Astrocyte of the cerebellum (primary cell): Measurements from ENCODE around the gene TCF3.

Source experiments
- DNase-seq: peaks from one replicate; pipeline ENCODE4 v3.0.0-alpha.2; 2011; ENCODE audit warnings: low read depth
- H3K4me3 ChIP-seq: 2 replicates; pipeline ENCODE4 v1.5.1; 2011; ENCODE audit warnings: mild to moderate bottlenecking, low read depth, low read length, moderate library complexity
- in situ Hi-C: cut with HindIII; loops from 2 replicates; pipeline ENCODE4 v1.10.0; 2017; ENCODE audit warnings: low sequenced_read_pairs
- TF ChIP-seq, protein P1 (sequence below): IDR thresholded peaks from 2 replicates; pipeline ENCODE4 v1.5.1; 2012; ENCODE audit warnings: low read length, low read depth, moderate library complexity, mild to moderate bottlenecking; ENCODE audit errors: missing control alignments

The TCF3 gene

GRCh38 chr19:1650650-1651567 lies 1.5 kb downstream of the TCF3 start:
- DNase-seq: no peak
- TF ChIP-seq, protein P1, sequence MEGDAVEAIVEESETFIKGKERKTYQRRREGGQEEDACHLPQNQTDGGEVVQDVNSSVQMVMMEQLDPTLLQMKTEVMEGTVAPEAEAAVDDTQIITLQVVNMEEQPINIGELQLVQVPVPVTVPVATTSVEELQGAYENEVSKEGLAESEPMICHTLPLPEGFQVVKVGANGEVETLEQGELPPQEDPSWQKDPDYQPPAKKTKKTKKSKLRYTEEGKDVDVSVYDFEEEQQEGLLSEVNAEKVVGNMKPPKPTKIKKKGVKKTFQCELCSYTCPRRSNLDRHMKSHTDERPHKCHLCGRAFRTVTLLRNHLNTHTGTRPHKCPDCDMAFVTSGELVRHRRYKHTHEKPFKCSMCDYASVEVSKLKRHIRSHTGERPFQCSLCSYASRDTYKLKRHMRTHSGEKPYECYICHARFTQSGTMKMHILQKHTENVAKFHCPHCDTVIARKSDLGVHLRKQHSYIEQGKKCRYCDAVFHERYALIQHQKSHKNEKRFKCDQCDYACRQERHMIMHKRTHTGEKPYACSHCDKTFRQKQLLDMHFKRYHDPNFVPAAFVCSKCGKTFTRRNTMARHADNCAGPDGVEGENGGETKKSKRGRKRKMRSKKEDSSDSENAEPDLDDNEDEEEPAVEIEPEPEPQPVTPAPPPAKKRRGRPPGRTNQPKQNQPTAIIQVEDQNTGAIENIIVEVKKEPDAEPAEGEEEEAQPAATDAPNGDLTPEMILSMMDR: no peak
- peak overlapping the region; percentile 74 for H3K4me3 ChIP-seq
- in situ Hi-C loops: no loop called here

DNA sequence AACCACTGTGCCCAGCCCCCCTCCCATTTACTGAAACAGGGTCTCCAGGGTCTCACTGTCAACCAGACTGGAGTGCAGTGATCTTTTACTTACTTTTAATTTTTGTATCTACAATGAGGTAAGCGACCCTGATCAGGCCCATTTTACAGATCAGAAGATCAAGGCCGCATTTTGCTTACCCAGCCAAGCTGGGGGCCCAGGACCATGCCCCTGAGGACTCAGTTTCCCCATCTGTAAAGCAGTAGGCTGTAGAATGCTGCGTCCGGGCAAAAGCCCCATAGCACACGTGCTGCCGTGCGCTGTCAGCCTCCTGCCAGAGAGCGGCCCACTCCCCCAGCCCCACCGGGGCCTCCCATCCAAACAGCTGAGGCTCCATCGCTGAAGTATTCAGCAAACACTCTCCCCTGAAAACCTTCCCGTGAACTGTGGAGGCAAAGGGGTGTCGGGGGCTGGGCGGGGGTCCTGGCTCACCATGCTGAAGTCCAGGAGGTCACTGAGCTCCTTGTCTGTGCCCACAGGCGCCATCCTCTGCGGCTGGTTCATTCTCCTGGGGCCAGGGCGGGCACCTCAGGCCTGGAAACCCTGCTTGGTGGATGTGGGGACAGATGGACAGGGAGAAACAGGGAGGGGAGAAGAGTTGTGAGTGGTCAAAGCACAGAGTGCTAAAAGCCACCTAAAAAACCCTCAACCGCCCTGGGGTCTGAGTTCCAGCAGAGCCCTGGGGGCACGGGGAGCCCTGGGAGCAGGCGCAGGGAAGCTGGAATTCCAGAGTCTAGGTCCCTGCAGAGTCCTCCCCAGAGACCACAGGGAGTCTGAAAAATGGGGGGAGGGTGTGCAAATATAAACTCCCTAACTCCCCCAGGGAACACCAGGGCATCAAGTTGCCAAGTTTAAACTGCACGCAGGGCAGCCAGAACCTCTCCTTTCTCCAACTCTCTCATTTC lies 2.4 kb downstream of the TCF3 start:
- TF ChIP-seq, protein P1: no peak
- H3K4me3 ChIP-seq: peak overlapping the region; percentile 74
- DNase-seq: no peak
- in situ Hi-C loops: no loop called here

- TF ChIP-seq, protein P1: no peak
- in situ Hi-C loops: no loop called here
- H3K4me3 ChIP-seq: no peak overlapping the region
- no peak for DNase-seq
These were observed 3.4 kb downstream of the TCF3 start for GRCh38 chr19:1648920-1649541.

- DNase-seq: no peak
- TF ChIP-seq, protein P1: no peak
- no peak overlapping the region for H3K4me3 ChIP-seq
- in situ Hi-C loops: no loop called here
These were observed 4.0 kb downstream of the TCF3 start for GRCh38 chr19:1648459-1648849.

GRCh38 chr19:1647501-1648458 lies 4.6 kb downstream of the TCF3 start:
- TF ChIP-seq, protein P1: no peak
- DNase-seq: no peak
- in situ Hi-C loops: no loop called here
- H3K4me3 ChIP-seq: no peak overlapping the region
